SK-N-SH (cell line): ENCODE results near the gene SMIM7. TPM values are rescaled to one million over a fixed set of nuclear protein-coding genes. Genes with fewer than 3 reads are reported as not detected.

ENCODE experiments used
- CTCF ChIA-PET: fragments of 300-600, 350-600 bp; formaldehyde crosslinking; extraction: SDS; loops from one replicate; lab custom pipeline; 2021; lab: Yijun Ruan, JAX
- POLR2A ChIA-PET: fragments of 350-600 bp; sonication (Branson Sonifier 250); formaldehyde crosslinking; extraction: SDS; loops from one replicate; lab custom pipeline; 2020; ENCODE audit warnings: antibody characterized with exemption, inconsistent platforms; lab: Yijun Ruan, JAX
- DNase-seq: peaks from one replicate; pipeline ENCODE4 v3.0.0; 2012
- H2AFZ ChIP-seq: fragments of 200-600 bp; sonication (generic); 2 replicates; pipeline ENCODE4 v1.8.1; 2016; ENCODE audit warnings: antibody characterized with exemption, mild to moderate bottlenecking, low read depth
- H3F3A ChIP-seq: fragments of 200-600 bp; sonication (generic); replicated peaks from 2 replicates; pipeline ENCODE3; 2016; ENCODE audit warnings: antibody characterized with exemption, mild to moderate bottlenecking; ENCODE audit not compliant: insufficient read depth
- H3K27ac ChIP-seq, 2 experiments: fragments of 200-500 bp in 1 of 2; fragments of 200-600 bp in 1 of 2; sonication (Bioruptor generic) in 1 of 2; sonication (generic), shearing (Covaris generic) in 1 of 2; 2 replicates each; pipeline versions ENCODE4 v1.5.1 to v1.6.1; 2014 to 2016; ENCODE audit warnings: low read depth in 2 of 2, inconsistent platforms in 1 of 2, low read length in 1 of 2, mild to moderate bottlenecking in 1 of 2, mixed read lengths in 1 of 2
- H3K27me3 ChIP-seq: fragments of 200-600 bp; sonication (generic), shearing (Covaris generic); 2 replicates; pipeline ENCODE4 v1.6.1; 2016; ENCODE audit warnings: mixed run types; ENCODE audit not compliant: insufficient read depth
- H3K36me3 ChIP-seq, 2 experiments: fragments of 200-500 bp in 1 of 2; fragments of 200-600 bp in 1 of 2; sonication (Bioruptor generic) in 1 of 2; sonication (generic) in 1 of 2; replicated peaks in 1 of 2; 2 replicates each; pipeline versions ENCODE3 to v1.5.1; 2014 to 2016; ENCODE audit warnings: low read length in 1 of 2, mild to moderate bottlenecking in 1 of 2; ENCODE audit not compliant: insufficient read depth in 2 of 2, control insufficient read depth in 1 of 2
- H3K4me1 ChIP-seq, 2 experiments: fragments of 200-500 bp in 1 of 2; fragments of 200-600 bp in 1 of 2; sonication (Bioruptor generic) in 1 of 2; sonication (generic), shearing (Covaris generic) in 1 of 2; 2 replicates each; pipeline versions ENCODE4 v1.5.1 to v1.6.1; 2014 to 2016; ENCODE audit warnings: low read depth in 1 of 2, low read length in 1 of 2, mixed run types in 1 of 2; ENCODE audit not compliant: insufficient read depth in 2 of 2, control insufficient read depth in 1 of 2
- H3K4me2 ChIP-seq: fragments of 200-600 bp; sonication (generic), shearing (Covaris generic); 2 replicates; pipeline ENCODE4 v1.6.1; 2017; ENCODE audit warnings: mixed run types
- H3K4me3 ChIP-seq, 2 experiments: fragments of 200-500 bp in 1 of 2; fragments of 200-600 bp in 1 of 2; sonication (Bioruptor generic) in 1 of 2; sonication (generic), shearing (Covaris generic) in 1 of 2; 2 replicates each; pipeline versions ENCODE4 v1.5.1 to v1.8.1; 2014 to 2016; ENCODE audit warnings: low read depth in 2 of 2, inconsistent platforms in 1 of 2, low read length in 1 of 2, mild to moderate bottlenecking in 1 of 2, mixed read lengths in 1 of 2, moderate library complexity in 1 of 2
- H3K79me2 ChIP-seq: fragments of 200-600 bp; sonication (generic); 2 replicates; pipeline ENCODE4 v1.8.1; 2017; ENCODE audit warnings: mild to moderate bottlenecking; ENCODE audit not compliant: insufficient read depth
- H3K9ac ChIP-seq: fragments of 200-600 bp; sonication (generic); 2 replicates; pipeline ENCODE4 v1.6.1; 2017; ENCODE audit warnings: mixed run types
- H3K9me2 ChIP-seq: fragments of 200-600 bp; sonication (generic); 2 replicates; pipeline ENCODE4 v1.6.1; 2017; ENCODE audit warnings: mixed run types
- H3K9me3 ChIP-seq: fragments of 200-600 bp; sonication (generic); 2 replicates; pipeline ENCODE4 v1.6.1; 2017; ENCODE audit warnings: mixed run types, mild to moderate bottlenecking, moderate library complexity
- H4K20me1 ChIP-seq: fragments of 200-600 bp; sonication (generic); 2 replicates; pipeline ENCODE4 v1.6.1; 2017; ENCODE audit warnings: mild to moderate bottlenecking, mixed run types; ENCODE audit not compliant: insufficient read depth
- EZH2phosphoT487 ChIP-seq: fragments of 200-600 bp; sonication (generic); IDR thresholded peaks from 2 replicates; pipeline ENCODE4 v1.6.1; 2017; ENCODE audit warnings: low read depth, mixed run types, mild to moderate bottlenecking, antibody characterized with exemption, moderate library complexity, borderline replicate concordance
- FOXJ3 ChIP-seq: sonication (generic); formaldehyde crosslinking; IDR thresholded peaks from 2 replicates; pipeline ENCODE4 v1.5.1; 2020; ENCODE audit warnings: mild to moderate bottlenecking, missing genetic modification reagents
- RAD21 ChIP-seq: IDR thresholded peaks from 2 replicates; pipeline ENCODE4 v1.6.1; 2012; ENCODE audit warnings: mild to moderate bottlenecking, low read length
- SMC3 ChIP-seq: IDR thresholded peaks from 2 replicates; pipeline ENCODE4 v1.6.1; 2012; ENCODE audit warnings: low read depth, low read length, improper control_type of control experiment
- YY1 ChIP-seq: IDR thresholded peaks from 2 replicates; pipeline ENCODE4 v1.4.0; 2012; ENCODE audit warnings: low read depth, mild to moderate bottlenecking
- WGBS: methylation state at CpG from one replicate; pipeline ENCODE4 v1.1.6; 2017; ENCODE audit warnings: low lambda C conversion rate; 5-methylcytosine and 5-hydroxymethylcytosine counted together
- polyA plus RNA-seq, 3 experiments: library from polyadenylated mRNA; depleted of rRNA; stranded (reverse); fragments of >200 nt; gene quantifications; 2 replicates each; pipeline ENCODE4 v1.2.3, GENCODE V29; 2012
- TF ChIP-seq, protein P1 (sequence below): IDR thresholded peaks from 2 replicates; pipeline ENCODE4 v1.4.0; 2012; ENCODE audit warnings: low read depth, borderline replicate concordance
- TF ChIP-seq, protein P2 (sequence below): fragments of 150-350 bp; IDR thresholded peaks from 2 replicates; pipeline ENCODE4 v1.6.1; 2017; ENCODE audit warnings: antibody characterized with exemption, low read length, low read depth, borderline replicate concordance
- TF ChIP-seq, protein P3 (sequence below): IDR thresholded peaks from 2 replicates; pipeline ENCODE4 v1.6.1; 2012; ENCODE audit warnings: mild to moderate bottlenecking, low read depth, low read length, moderate library complexity

Gene SMIM7
- polyA plus RNA-seq, 1 of the 3 experiments (the other 2 are of a cell fraction), result 74.2 TPM

DNA sequence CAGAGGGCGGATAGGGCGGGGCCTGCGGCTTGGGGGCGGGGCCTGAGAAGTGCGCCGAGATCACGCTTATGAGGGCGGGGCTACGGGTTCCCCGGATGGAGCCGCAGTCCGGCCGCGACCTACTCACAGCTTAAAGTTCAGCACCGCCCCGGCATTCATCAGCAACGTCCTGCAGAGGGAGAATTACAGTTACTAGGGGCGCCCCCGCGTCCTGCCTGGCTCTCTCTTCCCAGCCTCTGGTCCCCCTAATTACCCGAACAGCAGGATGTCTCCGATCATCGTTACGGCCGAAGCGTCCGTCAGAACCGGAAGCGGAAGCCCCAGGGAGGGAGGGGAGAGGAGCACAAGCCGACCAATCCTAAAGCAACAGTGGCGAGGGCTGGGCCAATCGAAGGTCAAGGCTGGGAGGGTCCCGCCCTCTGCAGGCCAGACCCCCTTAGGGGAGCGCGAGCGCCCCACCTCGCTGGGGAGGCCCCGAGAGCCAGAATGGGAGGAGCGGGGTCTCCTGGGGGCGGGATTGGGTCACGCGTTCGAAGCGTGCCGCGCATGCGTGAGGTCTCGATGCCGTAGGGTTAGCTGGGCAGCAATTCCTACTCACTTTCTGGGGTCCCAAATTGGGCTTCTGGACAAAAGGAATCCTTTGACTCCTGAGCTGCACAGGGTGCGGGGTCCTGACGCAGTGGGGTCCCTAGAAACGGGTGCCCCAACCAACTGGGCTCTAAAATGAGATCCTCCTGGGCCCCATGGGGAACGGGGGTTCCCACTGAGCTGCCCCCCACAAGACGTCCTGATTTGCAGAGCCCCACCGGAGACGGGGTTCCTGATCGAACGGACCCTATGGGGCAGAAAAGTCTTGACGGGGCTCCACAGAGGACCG, at the start of gene SMIM7 (continued):
- TF ChIP-seq, protein P1, sequence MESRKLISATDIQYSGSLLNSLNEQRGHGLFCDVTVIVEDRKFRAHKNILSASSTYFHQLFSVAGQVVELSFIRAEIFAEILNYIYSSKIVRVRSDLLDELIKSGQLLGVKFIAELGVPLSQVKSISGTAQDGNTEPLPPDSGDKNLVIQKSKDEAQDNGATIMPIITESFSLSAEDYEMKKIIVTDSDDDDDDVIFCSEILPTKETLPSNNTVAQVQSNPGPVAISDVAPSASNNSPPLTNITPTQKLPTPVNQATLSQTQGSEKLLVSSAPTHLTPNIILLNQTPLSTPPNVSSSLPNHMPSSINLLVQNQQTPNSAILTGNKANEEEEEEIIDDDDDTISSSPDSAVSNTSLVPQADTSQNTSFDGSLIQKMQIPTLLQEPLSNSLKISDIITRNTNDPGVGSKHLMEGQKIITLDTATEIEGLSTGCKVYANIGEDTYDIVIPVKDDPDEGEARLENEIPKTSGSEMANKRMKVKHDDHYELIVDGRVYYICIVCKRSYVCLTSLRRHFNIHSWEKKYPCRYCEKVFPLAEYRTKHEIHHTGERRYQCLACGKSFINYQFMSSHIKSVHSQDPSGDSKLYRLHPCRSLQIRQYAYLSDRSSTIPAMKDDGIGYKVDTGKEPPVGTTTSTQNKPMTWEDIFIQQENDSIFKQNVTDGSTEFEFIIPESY, result no peak
- TF ChIP-seq, protein P2, sequence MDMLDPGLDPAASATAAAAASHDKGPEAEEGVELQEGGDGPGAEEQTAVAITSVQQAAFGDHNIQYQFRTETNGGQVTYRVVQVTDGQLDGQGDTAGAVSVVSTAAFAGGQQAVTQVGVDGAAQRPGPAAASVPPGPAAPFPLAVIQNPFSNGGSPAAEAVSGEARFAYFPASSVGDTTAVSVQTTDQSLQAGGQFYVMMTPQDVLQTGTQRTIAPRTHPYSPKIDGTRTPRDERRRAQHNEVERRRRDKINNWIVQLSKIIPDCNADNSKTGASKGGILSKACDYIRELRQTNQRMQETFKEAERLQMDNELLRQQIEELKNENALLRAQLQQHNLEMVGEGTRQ, result no peak
- TF ChIP-seq RAD21, result no peak
- TF ChIP-seq, protein P3, sequence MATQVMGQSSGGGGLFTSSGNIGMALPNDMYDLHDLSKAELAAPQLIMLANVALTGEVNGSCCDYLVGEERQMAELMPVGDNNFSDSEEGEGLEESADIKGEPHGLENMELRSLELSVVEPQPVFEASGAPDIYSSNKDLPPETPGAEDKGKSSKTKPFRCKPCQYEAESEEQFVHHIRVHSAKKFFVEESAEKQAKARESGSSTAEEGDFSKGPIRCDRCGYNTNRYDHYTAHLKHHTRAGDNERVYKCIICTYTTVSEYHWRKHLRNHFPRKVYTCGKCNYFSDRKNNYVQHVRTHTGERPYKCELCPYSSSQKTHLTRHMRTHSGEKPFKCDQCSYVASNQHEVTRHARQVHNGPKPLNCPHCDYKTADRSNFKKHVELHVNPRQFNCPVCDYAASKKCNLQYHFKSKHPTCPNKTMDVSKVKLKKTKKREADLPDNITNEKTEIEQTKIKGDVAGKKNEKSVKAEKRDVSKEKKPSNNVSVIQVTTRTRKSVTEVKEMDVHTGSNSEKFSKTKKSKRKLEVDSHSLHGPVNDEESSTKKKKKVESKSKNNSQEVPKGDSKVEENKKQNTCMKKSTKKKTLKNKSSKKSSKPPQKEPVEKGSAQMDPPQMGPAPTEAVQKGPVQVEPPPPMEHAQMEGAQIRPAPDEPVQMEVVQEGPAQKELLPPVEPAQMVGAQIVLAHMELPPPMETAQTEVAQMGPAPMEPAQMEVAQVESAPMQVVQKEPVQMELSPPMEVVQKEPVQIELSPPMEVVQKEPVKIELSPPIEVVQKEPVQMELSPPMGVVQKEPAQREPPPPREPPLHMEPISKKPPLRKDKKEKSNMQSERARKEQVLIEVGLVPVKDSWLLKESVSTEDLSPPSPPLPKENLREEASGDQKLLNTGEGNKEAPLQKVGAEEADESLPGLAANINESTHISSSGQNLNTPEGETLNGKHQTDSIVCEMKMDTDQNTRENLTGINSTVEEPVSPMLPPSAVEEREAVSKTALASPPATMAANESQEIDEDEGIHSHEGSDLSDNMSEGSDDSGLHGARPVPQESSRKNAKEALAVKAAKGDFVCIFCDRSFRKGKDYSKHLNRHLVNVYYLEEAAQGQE, result no peak
- TF ChIP-seq SMC3, result no peak; the same call in 1 of the 2 replicates
- no peak for TF ChIP-seq YY1

DNA sequence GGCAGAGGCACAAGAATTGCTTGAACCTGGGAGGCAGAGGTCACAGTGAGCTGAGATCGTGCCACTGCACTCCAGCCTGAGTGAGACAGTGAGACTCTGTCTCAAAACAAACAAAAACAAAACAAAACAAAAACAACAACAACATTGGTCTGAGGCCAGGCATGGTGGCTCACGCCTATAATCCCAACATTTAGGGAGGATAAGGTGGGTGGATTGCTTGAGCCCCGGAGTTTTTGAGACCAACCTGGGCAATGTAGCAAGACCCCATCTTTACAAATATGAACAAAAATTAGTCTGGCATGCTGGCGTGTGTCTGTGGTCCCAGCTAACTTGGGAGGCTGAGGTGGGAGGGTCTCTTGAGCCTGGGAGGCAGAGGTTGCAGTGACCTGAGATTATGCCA, 43.7 kb upstream of the SMIM7 start:
- CTCF ChIA-PET, result interaction anchor here (1.5 kb wide), 1 partner anchor 42 kb away, joined by 3 read pairs; no protein-coding TSS in a partner anchor
- H3F3A ChIP-seq, result no peaks in the 10 kb centered on the region
- no peaks in the 10 kb centered on the region for H3K79me2 ChIP-seq
- DNase-seq, result no peak
- H3K36me3 ChIP-seq, result no peaks in the 10 kb centered on the region
- POLR2A ChIA-PET, result interaction anchor here (0.5 kb wide), 1 partner anchor 58 kb away, joined by 3 read pairs; no protein-coding TSS in a partner anchor
- peaks cover 6% of the 10 kb centered on the region; the same call in 1 of the 2 replicates for H3K27me3 ChIP-seq
- no peaks in the 10 kb centered on the region for H3K9me3 ChIP-seq
- 42% methylated on average over 4 of the region's 4 CpGs for WGBS
- TF ChIP-seq EZH2phosphoT487 (no peak), FOXJ3 (CRISPR knock-in tag) (no peak)
- peaks cover 0 to 5% of the 10 kb centered on the region in 2 experiments; a peak in 1 of 4 replicates for H3K4me1 ChIP-seq
- H2AFZ ChIP-seq, result no peak overlapping the region
- H3K9ac ChIP-seq, result no peak overlapping the region
- no peak overlapping the region for H3K4me3 ChIP-seq
- no peaks in the 10 kb centered on the region for H4K20me1 ChIP-seq
- H3K27ac ChIP-seq, result no peak overlapping the region
- no peak overlapping the region for H3K4me2 ChIP-seq
- H3K9me2 ChIP-seq, result no peaks in the 10 kb centered on the region
